Right ventricle myocardium superior (tissue), 1 donor: ENCODE results near the gene HMX1. TPM values are rescaled to one million over a fixed set of nuclear protein-coding genes. Genes with fewer than 3 reads are reported as not detected.
A peak's percentile ranks its signal among the peaks of the same experiment; 100 is the strongest.

ENCODE experiments used
- ATAC-seq: fragments of 200-7000 bp; cut with Tn5 transposase; one replicate; pipeline ENCODE4 v1.9.1; 2020; ENCODE audit warnings: mild to moderate bottlenecking; ENCODE audit not compliant: poor library complexity
- DNase-seq: peaks from one replicate; pipeline ENCODE4 v3.0.0-alpha.2; 2020
- intact Hi-C: fragments of 100-400 bp; cut with DNase I; formaldehyde crosslinking; loops from one replicate; pipeline ENCODE4 v1.11.2; 2022
- total RNA-seq: library from RNA; stranded (reverse); fragmentation: NEBNext Ultra II Directional; extraction: Animal tissue kit (Norgen Biotek cat#: 25700); gene quantifications from one replicate; pipeline ENCODE4 v1.2.1, GENCODE V29; 2021
- donor health status: DM: no; HTN: yes; CAD: no; lungs with severe emphysema.

Gene HMX1
- total RNA-seq, 1 donor from 2014 or later, result not detected

DNA sequence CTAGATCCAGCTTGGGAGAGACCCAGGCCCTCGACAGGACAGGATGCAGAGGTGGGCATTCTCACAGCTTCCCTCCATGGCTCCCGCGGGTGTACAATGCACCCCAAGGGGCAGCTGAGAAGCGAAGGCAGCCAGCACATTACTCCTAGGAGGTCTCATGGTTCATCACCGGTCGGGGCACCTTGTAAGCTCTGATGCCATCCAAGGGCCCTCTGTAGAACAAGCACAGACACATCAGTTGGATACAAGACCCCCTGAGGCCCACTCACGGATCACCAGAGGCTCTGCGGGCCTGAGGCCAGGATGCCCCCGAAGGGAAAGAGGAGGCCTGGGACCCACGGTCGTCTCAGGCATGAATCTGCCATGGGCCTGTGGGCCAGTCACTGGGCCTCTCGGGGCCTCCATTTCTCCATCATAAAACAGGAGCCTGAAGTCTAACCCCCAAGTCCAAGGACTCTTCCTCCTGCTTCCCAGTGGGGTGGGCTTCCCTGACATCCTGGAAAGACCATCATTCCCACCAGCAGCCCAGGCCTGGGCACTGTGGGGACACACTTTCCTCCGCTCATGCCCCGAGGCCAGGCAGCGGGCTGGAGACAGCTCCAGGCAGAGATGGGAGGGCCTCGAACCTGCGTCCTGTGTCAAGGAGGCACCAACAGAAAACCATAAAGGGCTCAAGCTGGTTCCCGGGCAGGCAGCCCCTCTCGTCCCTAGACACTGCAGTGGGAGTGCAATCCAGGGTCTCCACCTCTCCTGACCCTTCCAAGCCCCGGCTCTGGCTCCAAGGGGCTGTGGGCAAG lies 20.1 kb downstream of the HMX1 start:
- intact Hi-C loops, result no loop called here
- DNase-seq (peak; percentile 23), ATAC-seq (no peak)

DNA sequence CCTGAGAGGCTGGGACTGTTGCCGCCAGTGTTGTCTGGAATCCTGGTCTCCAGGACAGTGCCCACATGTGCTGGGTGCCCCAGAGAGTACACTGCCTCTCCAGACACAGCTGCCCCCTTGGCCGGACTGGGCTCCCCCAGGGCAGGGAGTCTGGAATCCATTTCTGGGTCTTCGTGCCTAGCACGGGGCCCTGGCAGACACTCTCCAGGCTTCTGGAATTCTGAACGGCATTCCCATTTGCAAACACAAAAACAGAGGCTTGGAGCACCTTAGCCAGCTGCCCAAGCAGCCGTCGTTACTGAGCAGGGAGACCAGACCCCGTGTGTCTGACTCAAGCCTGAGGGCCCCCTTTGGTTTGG lies 20.8 kb downstream of the HMX1 start:
- no peak for ATAC-seq
- peak; percentile 18 for DNase-seq
- intact Hi-C loops, result no loop called here

GRCh38 chr4:8850074-8850829 lies 21.4 kb downstream of the HMX1 start:
- DNase-seq (peak; percentile 26), ATAC-seq (no peak)
- intact Hi-C loops, result no loop called here

GRCh38 chr4:8849266-8850073 lies 22.2 kb downstream of the HMX1 start:
- ATAC-seq, result no peak
- peak; percentile 22 for DNase-seq
- intact Hi-C loops, result no loop called here

DNA sequence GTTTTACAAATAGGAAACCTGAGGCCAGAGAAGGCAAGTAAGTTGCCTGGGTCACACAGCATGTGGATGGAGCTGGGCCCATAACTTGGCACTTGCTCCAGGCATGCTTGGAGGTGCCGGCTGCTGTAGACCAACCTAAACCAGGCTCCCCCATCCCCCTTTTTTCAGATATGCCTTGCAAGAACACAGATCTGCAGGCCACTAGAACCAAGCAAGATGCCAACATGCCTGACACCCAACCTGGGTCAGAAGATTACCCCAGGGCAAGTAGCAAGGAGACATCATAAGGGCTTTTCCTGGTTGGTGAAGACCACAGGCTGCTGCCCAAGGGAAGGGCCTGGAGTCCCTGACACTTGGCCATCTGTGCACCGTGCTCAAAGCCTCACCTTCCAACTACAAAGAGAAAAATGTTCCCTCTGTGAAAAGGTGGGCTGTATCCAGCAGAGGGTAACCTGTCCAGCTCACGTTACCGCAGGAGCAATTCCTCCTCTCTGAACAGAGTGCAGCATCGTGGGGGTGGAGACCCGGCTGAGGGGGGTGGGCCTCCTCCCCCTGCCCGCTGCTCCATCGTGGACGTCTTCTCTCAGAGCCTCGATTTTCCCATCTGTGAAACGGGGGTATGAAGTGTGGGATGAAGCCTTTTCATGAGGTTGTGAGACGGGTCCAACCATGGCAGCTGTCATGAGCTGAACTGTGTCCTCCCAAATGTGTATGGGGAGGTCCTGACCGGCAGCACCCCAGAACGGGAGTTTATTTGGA lies 23.0 kb downstream of the HMX1 start:
- intact Hi-C loops, result no loop called here
- DNase-seq (peak; percentile 11), ATAC-seq (no peak)

GRCh38 chr4:8847764-8848163 lies 23.9 kb downstream of the HMX1 start:
- ATAC-seq (no peak), DNase-seq (no peak)
- intact Hi-C loops, result no loop called here

- intact Hi-C loops, result no loop called here
- DNase-seq (no peak), ATAC-seq (no peak)
These were observed 24.3 kb downstream of the HMX1 start for GRCh38 chr4:8847331-8847730.

- peak; percentile 15 for DNase-seq
These were observed 24.8 kb downstream of the HMX1 start for GRCh38 chr4:8846826-8847225.

DNA sequence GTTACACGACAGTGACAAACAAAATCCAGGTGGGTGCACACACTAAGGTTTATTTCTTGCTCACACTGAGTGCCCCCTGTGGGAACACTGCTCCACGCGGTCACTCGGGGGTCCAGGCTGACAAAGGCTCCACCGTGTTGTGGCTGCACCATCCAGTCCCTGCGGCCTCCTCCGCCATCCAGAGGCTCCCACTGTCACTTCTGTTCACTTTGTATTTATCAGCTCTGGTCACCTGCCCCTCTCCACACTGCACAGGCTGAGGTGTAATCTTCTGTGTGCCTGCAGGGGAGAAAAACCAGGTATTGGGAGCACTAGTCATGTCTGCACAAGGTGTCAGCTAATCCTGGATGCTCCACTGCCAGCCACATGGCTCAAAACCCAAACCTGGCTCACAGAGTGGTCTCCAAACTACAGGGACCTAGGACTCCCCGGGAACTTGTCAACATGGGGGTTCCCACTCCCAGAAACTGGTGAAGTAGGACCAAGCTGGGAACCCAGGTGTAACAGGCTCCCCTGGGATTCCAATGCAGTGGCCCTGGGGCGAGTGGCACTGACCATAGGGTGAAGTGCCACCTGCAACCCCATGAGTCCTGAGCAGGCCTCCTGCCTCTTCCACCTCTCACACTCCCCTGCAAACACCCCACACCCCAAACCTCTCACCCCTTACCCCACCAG lies 25.5 kb downstream of the HMX1 start:
- peak; percentile 27 for DNase-seq
- intact Hi-C loops, result no loop called here
- ATAC-seq, result no peak

More at GRCh38 chr4:8846826-8847225, 24.8 kb downstream of the HMX1 start:
- no peak for ATAC-seq
- intact Hi-C loops, result no loop called here

DNA sequence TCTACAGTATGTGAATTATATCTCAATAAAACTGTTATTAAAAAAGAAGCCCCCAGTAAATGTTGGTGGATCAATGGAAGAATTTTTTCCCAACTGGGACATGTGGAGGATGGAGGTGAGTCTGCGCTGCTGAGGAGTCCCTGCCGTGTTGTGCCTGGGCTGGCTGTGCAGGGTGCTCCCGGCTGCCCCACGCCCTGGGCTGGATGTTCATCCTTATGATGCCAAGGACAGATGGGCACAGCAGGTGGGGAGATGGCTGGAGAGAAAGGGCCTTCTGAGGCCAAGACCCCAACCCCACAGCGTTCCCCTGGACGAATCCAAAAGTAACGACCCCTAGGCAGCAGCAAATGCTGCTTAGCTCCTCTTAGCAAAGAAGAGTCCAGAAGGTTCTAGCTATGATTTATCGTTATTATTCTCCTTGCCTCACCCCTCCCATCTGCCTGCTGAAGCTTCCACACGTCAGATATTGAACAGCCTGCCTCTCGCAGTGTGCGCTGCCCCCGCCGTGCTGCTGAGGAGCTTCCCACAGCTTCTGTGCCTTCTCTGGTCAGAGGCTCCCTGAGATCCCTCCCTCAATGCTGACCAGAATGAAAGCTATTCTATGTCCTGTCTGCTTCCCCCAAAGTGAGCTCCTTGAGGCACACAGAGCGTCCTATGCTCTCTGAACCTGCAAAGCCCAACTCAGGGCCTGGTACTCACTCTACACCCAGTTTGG lies 26.5 kb downstream of the HMX1 start:
- intact Hi-C loops, result no loop called here
- DNase-seq (no peak), ATAC-seq (no peak)

GRCh38 chr4:8843597-8843996 lies 28.0 kb downstream of the HMX1 start:
- intact Hi-C loops, result no loop called here
- no peak for ATAC-seq
- no peak for DNase-seq

- DNase-seq (no peak), ATAC-seq (no peak)
- intact Hi-C loops, result no loop called here
These were observed 29.0 kb downstream of the HMX1 start for GRCh38 chr4:8842614-8843013.

- intact Hi-C loops, result no loop called here
- no peak for DNase-seq
- no peak for ATAC-seq
These were observed 29.9 kb downstream of the HMX1 start for GRCh38 chr4:8841678-8842268.

DNA sequence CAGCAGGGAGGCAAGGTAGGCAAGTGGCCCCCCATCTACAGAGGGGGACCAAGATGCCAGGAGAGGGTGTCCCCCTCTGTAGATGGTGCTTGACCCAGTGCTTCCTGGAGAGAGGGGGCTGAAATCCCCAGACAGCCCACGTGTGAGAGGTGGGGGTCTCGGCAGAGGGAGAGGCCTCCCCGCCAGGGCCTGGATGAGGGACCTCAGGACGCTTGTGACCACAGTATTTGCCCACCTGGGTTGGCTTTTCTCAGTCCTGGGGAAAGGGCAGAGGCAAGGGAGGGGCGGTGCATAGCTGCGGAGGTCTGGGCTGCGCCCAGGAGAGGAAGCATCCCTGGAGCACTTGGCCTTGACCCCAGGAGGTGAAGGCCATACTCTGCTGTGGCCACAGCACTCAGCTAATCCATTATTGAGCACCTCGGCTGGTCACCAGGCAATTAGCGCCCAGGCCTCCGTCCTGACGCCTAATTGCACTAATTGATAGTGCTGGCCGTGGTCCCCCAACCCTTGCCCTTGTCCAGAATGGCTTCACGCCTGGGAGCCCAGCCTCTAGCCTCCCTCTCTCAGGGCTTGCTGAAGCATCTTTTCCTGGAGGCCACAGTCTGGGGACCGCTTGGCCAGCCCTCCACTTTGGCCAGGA lies 30.7 kb downstream of the HMX1 start:
- intact Hi-C loops, result no loop called here
- ATAC-seq, result no peak
- DNase-seq, result peak; percentile 20

DNA sequence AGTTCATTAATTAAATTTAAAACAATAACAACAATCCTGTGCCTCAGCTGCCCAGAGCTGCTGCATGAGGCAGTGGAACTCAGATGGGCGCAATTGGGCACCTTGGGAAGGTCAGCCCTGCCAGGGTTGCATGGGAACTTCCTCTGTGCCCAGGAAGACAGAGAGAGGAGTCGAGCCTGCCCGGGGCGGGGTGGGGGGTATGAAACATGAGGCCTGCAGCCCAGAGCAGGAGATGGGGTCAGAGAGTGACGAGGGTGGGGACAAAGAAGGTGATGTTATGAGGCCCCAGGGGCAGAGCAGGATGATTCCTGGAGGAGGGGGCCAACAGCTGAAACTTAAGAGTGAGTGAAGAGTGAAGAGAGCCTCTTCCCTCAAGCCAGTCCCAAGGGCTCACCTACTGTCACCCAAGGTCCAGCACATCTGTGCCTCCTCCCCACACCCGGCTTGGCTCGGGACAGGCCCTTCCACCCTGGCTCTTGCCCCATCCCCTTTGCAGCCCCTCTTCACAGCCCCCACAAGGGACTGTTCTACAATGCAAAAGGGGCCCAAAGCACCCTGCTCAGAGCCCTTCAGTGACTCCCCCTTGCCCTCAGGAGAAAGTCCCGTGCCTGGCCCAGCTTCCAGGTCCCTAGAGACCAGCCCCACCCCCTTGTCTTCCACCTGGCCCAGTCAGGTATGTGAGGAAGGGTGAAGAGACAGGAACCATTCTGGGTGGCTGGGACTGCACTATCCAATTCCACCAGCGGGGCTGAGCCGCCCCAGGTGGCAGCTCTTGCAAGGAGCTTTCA lies 31.4 kb downstream of the HMX1 start:
- intact Hi-C loops, result no loop called here
- ATAC-seq, result no peak
- DNase-seq, result peak; percentile 18

GRCh38 chr4:8838961-8839431 lies 32.6 kb downstream of the HMX1 start:
- intact Hi-C loops, result no loop called here
- DNase-seq, result peak; percentile 32
- ATAC-seq, result no peak
